ENCODE measurements around the gene IGFBP1. TPM values are rescaled to one million over a fixed set of nuclear protein-coding genes. Genes with fewer than 3 reads are reported as not detected.

IGFBP1 gene
- total RNA-seq, 1 donor from 2014 or later: 16.5 TPM

GRCh38 chr7:45890902-45891461, 2.7 kb downstream of the IGFBP1 start:
- no peak for DNase-seq (ENCODE audit: low read depth)

GRCh38 chr7:45891462-45892402, 3.4 kb downstream of the IGFBP1 start:
- DNase-seq (ENCODE audit: low read depth): no peak
- no peak overlapping the region for H3K4me3 ChIP-seq (ENCODE audit: low read depth, low read length)
- no peak for TF ChIP-seq CTCF (conservative IDR thresholded peaks at IDR 0.05; ENCODE audit: low read depth, low read length)

More at GRCh38 chr7:45890902-45891461, 2.7 kb downstream of the IGFBP1 start:
- TF ChIP-seq CTCF (conservative IDR thresholded peaks at IDR 0.05; ENCODE audit: low read depth, low read length): peak; percentile 69
- no peak overlapping the region for H3K4me3 ChIP-seq (ENCODE audit: low read depth, low read length)

- TF ChIP-seq CTCF (conservative IDR thresholded peaks at IDR 0.05; ENCODE audit: low read depth, low read length): no peak
- H3K4me3 ChIP-seq (ENCODE audit: low read depth, low read length): no peak overlapping the region
- no peak for DNase-seq (ENCODE audit: low read depth)
Observed at GRCh38 chr7:45892407-45893035, 4.2 kb downstream of the IGFBP1 start.

- no peak for DNase-seq (ENCODE audit: low read depth)
- TF ChIP-seq CTCF (conservative IDR thresholded peaks at IDR 0.05; ENCODE audit: low read depth, low read length): no peak
- no peak overlapping the region for H3K4me3 ChIP-seq (ENCODE audit: low read depth, low read length)
Observed at GRCh38 chr7:45893374-45893995, 5.2 kb downstream of the IGFBP1 start.

- no peak for TF ChIP-seq CTCF (conservative IDR thresholded peaks at IDR 0.05; ENCODE audit: low read depth, low read length)
- H3K4me3 ChIP-seq (ENCODE audit: low read depth, low read length): no peak overlapping the region
Observed at GRCh38 chr7:45893996-45894664, 5.8 kb downstream of the IGFBP1 start.

GRCh38 chr7:45894665-45895062, 6.4 kb downstream of the IGFBP1 start:
- H3K4me3 ChIP-seq (ENCODE audit: low read depth, low read length): no peak overlapping the region
- DNase-seq (ENCODE audit: low read depth): no peak
- no peak for TF ChIP-seq CTCF (conservative IDR thresholded peaks at IDR 0.05; ENCODE audit: low read depth, low read length)

More at GRCh38 chr7:45893996-45894664, 5.8 kb downstream of the IGFBP1 start:
- no peak for DNase-seq (ENCODE audit: low read depth)
